Prostate gland (tissue), 2 donors: ENCODE data around the gene RBKS.

ENCODE experiments used
- CTCF ChIP-seq, 4 experiments: fragments of 200-600 bp in 2 of 4; fragments of 450-650 bp in 2 of 4; sonication (generic) in 2 of 4; IDR thresholded peaks; 1 replicate in 3 of 4; 2 replicates in 1 of 4; pipeline ENCODE4 v1.5.1; 2016 to 2019; ENCODE audit warnings: antibody characterized with exemption in 4 of 4, mild to moderate bottlenecking in 2 of 4, moderate library complexity in 2 of 4
- POLR2AphosphoS5 ChIP-seq: sonication (generic); formaldehyde crosslinking; IDR thresholded peaks from one replicate; pipeline ENCODE4 v1.6.1; 2017; ENCODE audit warnings: antibody characterized with exemption

- no peak for TF ChIP-seq POLR2AphosphoS5
- no peak for TF ChIP-seq CTCF (IDR thresholded peaks at IDR 0.05)
Measured at GRCh38 chr2:27763907-27764267, 126.3 kb downstream of the RBKS start.
